Skin epidermis (tissue), 12 donors: ENCODE data around the gene SENP3.

ENCODE experiments used
- H3K27ac ChIP-seq, 21 experiments: fragments of 200-600 bp; sonication (generic) in 11 of 21; one replicate each; pipeline ENCODE4 v1.5.0; 2020; ENCODE audit warnings: mild to moderate bottlenecking in 3 of 21, inconsistent platforms in 2 of 21, moderate library complexity in 2 of 21
- H3K4me3 ChIP-seq, 7 experiments: fragments of 200-600 bp; sonication (generic) in 2 of 7; one replicate each; pipeline ENCODE4 v1.5.0; 2020; ENCODE audit warnings: inconsistent platforms in 2 of 7, mild to moderate bottlenecking in 2 of 7, moderate library complexity in 1 of 7

The SENP3 gene

GRCh38 chr17:7561589-7562207 is at the start of gene SENP3:
Gene SENP3, plus strand, starts transcription at chr17:7561919. Its CDS starts 1,158 bp downstream, at chr17:7563077.
- H3K4me3 ChIP-seq: peak within 1 kb of the TSS; percentile 59 to 98 (median 91)
- peak within 1 kb of the TSS; percentile 70 to 98 (median 91) for H3K27ac ChIP-seq

- Histone ChIP-seq H3K27ac (no peak overlapping the region), H3K4me3 (no peak overlapping the region)
Measured at GRCh38 chr17:7512105-7512504, 49.6 kb upstream of the SENP3 start.

GRCh38 chr17:7512824-7513540 is 48.7 kb upstream of the SENP3 start:
- H3K27ac ChIP-seq: no peak overlapping the region
- H3K4me3 ChIP-seq: no peak overlapping the region

GRCh38 chr17:7513850-7514419 is 47.8 kb upstream of the SENP3 start:
- H3K4me3 ChIP-seq: no peak overlapping the region

GRCh38 chr17:7515911-7516610 is 45.7 kb upstream of the SENP3 start:
- H3K4me3 ChIP-seq: no peak overlapping the region
- peak overlapping the region in 1 of 21 experiments; percentile 13 for H3K27ac ChIP-seq

More at GRCh38 chr17:7513850-7514419, 47.8 kb upstream of the SENP3 start:
- peak overlapping the region in 6 of 21 experiments; percentile 6 to 65 (median 30) for H3K27ac ChIP-seq

- Histone ChIP-seq H3K4me3 (no peak overlapping the region), H3K27ac (no peak overlapping the region)
Measured at GRCh38 chr17:7523033-7523432, 38.7 kb upstream of the SENP3 start.

- Histone ChIP-seq H3K4me3 (no peak overlapping the region), H3K27ac (no peak overlapping the region)
Measured at GRCh38 chr17:7528842-7529241, 32.9 kb upstream of the SENP3 start.

- Histone ChIP-seq H3K27ac (no peak overlapping the region), H3K4me3 (no peak overlapping the region)
Measured at GRCh38 chr17:7530023-7530900, 31.5 kb upstream of the SENP3 start.

GRCh38 chr17:7538050-7538449 is 23.7 kb upstream of the SENP3 start:
- H3K4me3 ChIP-seq: no peak overlapping the region
- no peak overlapping the region for H3K27ac ChIP-seq

GRCh38 chr17:7538891-7539545 is 22.7 kb upstream of the SENP3 start:
- H3K27ac ChIP-seq: no peak overlapping the region
- H3K4me3 ChIP-seq: no peak overlapping the region

GRCh38 chr17:7541074-7541621 is 20.6 kb upstream of the SENP3 start:
- H3K27ac ChIP-seq: no peak overlapping the region
- H3K4me3 ChIP-seq: no peak overlapping the region

GRCh38 chr17:7544911-7545310 is 16.8 kb upstream of the SENP3 start:
- H3K27ac ChIP-seq: no peak overlapping the region
- H3K4me3 ChIP-seq: no peak overlapping the region

GRCh38 chr17:7548585-7549400 is 12.9 kb upstream of the SENP3 start, which contains the start of gene TNFSF12:
Gene TNFSF12, plus strand, starts transcription at chr17:7549058. Its CDS starts 96 bp downstream, at chr17:7549154.
- Histone ChIP-seq H3K27ac (peak within 1 kb of the TSS; percentile 64 to 99 (median 92)), H3K4me3 (peak within 1 kb of the TSS; percentile 36 to 67 (median 54))

- H3K4me3 ChIP-seq: peak overlapping the region; percentile 36 to 67 (median 54)
Measured at GRCh38 chr17:7549401-7550055, 12.2 kb upstream of the SENP3 start.

GRCh38 chr17:7550344-7550743 is 11.4 kb upstream of the SENP3 start:
- peak overlapping the region in 13 of 21 experiments; percentile 18 to 99 (median 92) for H3K27ac ChIP-seq

More at GRCh38 chr17:7549401-7550055, 12.2 kb upstream of the SENP3 start:
- peak overlapping the region; percentile 64 to 99 (median 92) for H3K27ac ChIP-seq

GRCh38 chr17:7551396-7551795 is 10.3 kb upstream of the SENP3 start:
- peak overlapping the region in 9 of 21 experiments; percentile 2 to 93 (median 55) for H3K27ac ChIP-seq
- H3K4me3 ChIP-seq: no peak overlapping the region

More at GRCh38 chr17:7550344-7550743, 11.4 kb upstream of the SENP3 start:
- no peak overlapping the region for H3K4me3 ChIP-seq

GRCh38 chr17:7552621-7553051 is 9.1 kb upstream of the SENP3 start:
- Histone ChIP-seq H3K4me3 (no peak overlapping the region), H3K27ac (peak overlapping the region in 14 of 21 experiments; percentile 34 to 80 (median 58))
